Stomach (tissue), 4 donors: ENCODE data around the gene GRK1.

Source experiments
- CTCF ChIP-seq, 7 experiments: fragments of 450-650 bp in 4 of 7; fragments of 200-600 bp in 3 of 7; sonication (generic) in 3 of 7; IDR thresholded peaks; one replicate each; pipeline ENCODE4 v1.5.1; 2016 to 2019; ENCODE audit warnings: antibody characterized with exemption in 7 of 7, control low read depth in 2 of 7, mild to moderate bottlenecking in 1 of 7
- EP300 ChIP-seq: sonication (generic); formaldehyde crosslinking; IDR thresholded peaks from one replicate; pipeline ENCODE4 v1.6.1; 2017; ENCODE audit warnings: antibody characterized with exemption
- POLR2A ChIP-seq, 4 donors: fragments of 450-650 bp; IDR thresholded peaks; one replicate each; pipeline ENCODE4 v1.6.1; 2016; ENCODE audit warnings: antibody characterized with exemption in 4 of 4, control low read depth in 2 of 4, mild to moderate bottlenecking in 1 of 4, moderate library complexity in 1 of 4
- POLR2AphosphoS5 ChIP-seq, 3 donors: sonication (generic); formaldehyde crosslinking; IDR thresholded peaks; one replicate each; pipeline ENCODE4 v1.6.1; 2016; ENCODE audit warnings: antibody characterized with exemption in 3 of 3

- TF ChIP-seq CTCF (IDR thresholded peaks at IDR 0.05), result no peak
- TF ChIP-seq POLR2A (IDR thresholded peaks at IDR 0.05), result no peak
- no peak for TF ChIP-seq POLR2AphosphoS5 (IDR thresholded peaks at IDR 0.05)
- TF ChIP-seq EP300, result no peak
These were observed 32.0 kb upstream of the GRK1 start for GRCh38 chr13:113635048-113635420.
